ES-I3 (cell line): ENCODE measurements around the gene FRMD7.
"Not testable (repeated sequence)": the region's sequence is repeated elsewhere in the genome, so short reads cannot be mapped to it uniquely, and the experiment has no call there.

Experiments
- H3K36me3 ChIP-seq: 2 replicates; pipeline ENCODE4 v1.6.1; 2013; ENCODE audit warnings: mild to moderate bottlenecking, low read length, control low read depth, moderate library complexity; ENCODE audit not compliant: insufficient read depth
- H3K4me1 ChIP-seq: 2 replicates; pipeline ENCODE4 v1.6.1; 2013; ENCODE audit warnings: mild to moderate bottlenecking, control low read depth, low read length; ENCODE audit not compliant: insufficient read depth
- H3K9ac ChIP-seq: 2 replicates; pipeline ENCODE4 v1.6.1; 2013; ENCODE audit warnings: low read depth, mild to moderate bottlenecking, low read length, moderate library complexity
- H3K9me3 ChIP-seq: 2 replicates; pipeline ENCODE4 v1.6.1; 2013; ENCODE audit warnings: mild to moderate bottlenecking, low read length, moderate library complexity; ENCODE audit not compliant: control insufficient read depth, insufficient read depth

FRMD7 gene

GRCh38 chrX:132127743-132128142 lies at the start of gene FRMD7:
Gene FRMD7 (minus strand): TSS chrX:132128020. CDS start chrX:132127844, 176 bp downstream.
- Histone ChIP-seq H3K9ac (no peak within 1 kb of the TSS; the same call in 1 of the 2 replicates), H3K36me3 (no peaks in the 10 kb centered on the region), H3K9me3 (peaks cover 9% of the 10 kb centered on the region; the same call in 1 of the 2 replicates), H3K4me1 (peaks cover 11% of the 10 kb centered on the region; the same call in 1 of the 2 replicates)

- no peaks in the 10 kb centered on the region for H3K9me3 ChIP-seq
- H3K36me3 ChIP-seq: no peaks in the 10 kb centered on the region
- H3K9ac ChIP-seq: no peak overlapping the region
- H3K4me1 ChIP-seq: peaks cover 19% of the 10 kb centered on the region; the same call in 1 of the 2 replicates
These were observed 45.8 kb upstream of the FRMD7 start for GRCh38 chrX:132173647-132174046.

GRCh38 chrX:132171881-132172280 lies 44.1 kb upstream of the FRMD7 start:
- Histone ChIP-seq H3K36me3 (no peaks in the 10 kb centered on the region), H3K4me1 (peaks cover 19% of the 10 kb centered on the region; the same call in 1 of the 2 replicates), H3K9me3 (no peaks in the 10 kb centered on the region), H3K9ac (no peak overlapping the region)

- Histone ChIP-seq H3K9ac (no peak overlapping the region), H3K9me3 (no peaks in the 10 kb centered on the region), H3K4me1 (peaks cover 19% of the 10 kb centered on the region; the same call in 1 of the 2 replicates), H3K36me3 (no peaks in the 10 kb centered on the region)
These were observed 43.7 kb upstream of the FRMD7 start for GRCh38 chrX:132171478-132171877.

GRCh38 chrX:132169554-132169953 lies 41.7 kb upstream of the FRMD7 start:
- Histone ChIP-seq H3K9ac (no peak overlapping the region), H3K9me3 (no peaks in the 10 kb centered on the region), H3K36me3 (no peaks in the 10 kb centered on the region), H3K4me1 (peaks cover 15% of the 10 kb centered on the region; the same call in 1 of the 2 replicates)

- no peak overlapping the region for H3K9ac ChIP-seq
- H3K9me3 ChIP-seq: peaks cover 3% of the 10 kb centered on the region; the same call in 1 of the 2 replicates
- no peaks in the 10 kb centered on the region for H3K4me1 ChIP-seq
- H3K36me3 ChIP-seq: no peaks in the 10 kb centered on the region
These were observed 37.8 kb upstream of the FRMD7 start for GRCh38 chrX:132165651-132166050.

GRCh38 chrX:132165005-132165404 lies 37.2 kb upstream of the FRMD7 start:
- Histone ChIP-seq H3K9ac (no peak overlapping the region), H3K36me3 (no peaks in the 10 kb centered on the region), H3K9me3 (peaks cover 3% of the 10 kb centered on the region; the same call in 1 of the 2 replicates), H3K4me1 (no peaks in the 10 kb centered on the region)

GRCh38 chrX:132163094-132163493 lies 35.3 kb upstream of the FRMD7 start:
- H3K9ac ChIP-seq, H3K4me1 ChIP-seq, H3K9me3 ChIP-seq, H3K36me3 ChIP-seq: not testable (repeated sequence)

GRCh38 chrX:132153166-132153565 lies 25.3 kb upstream of the FRMD7 start:
- Histone ChIP-seq H3K9me3 (no peaks in the 10 kb centered on the region), H3K4me1 (no peaks in the 10 kb centered on the region), H3K9ac (no peak overlapping the region), H3K36me3 (no peaks in the 10 kb centered on the region)

- no peaks in the 10 kb centered on the region for H3K36me3 ChIP-seq
- no peak overlapping the region for H3K9ac ChIP-seq
These were observed 18.6 kb upstream of the FRMD7 start for GRCh38 chrX:132146456-132146855.

GRCh38 chrX:132144061-132144460 lies 16.2 kb upstream of the FRMD7 start:
- no peak overlapping the region for H3K9ac ChIP-seq
- no peaks in the 10 kb centered on the region; the same call in none of the 2 replicates for H3K4me1 ChIP-seq
- H3K9me3 ChIP-seq: no peaks in the 10 kb centered on the region
- no peaks in the 10 kb centered on the region for H3K36me3 ChIP-seq

More at GRCh38 chrX:132146456-132146855, 18.6 kb upstream of the FRMD7 start:
- H3K9me3 ChIP-seq: no peaks in the 10 kb centered on the region
- no peaks in the 10 kb centered on the region; the same call in none of the 2 replicates for H3K4me1 ChIP-seq

GRCh38 chrX:132125906-132126305 lies 1.9 kb downstream of the FRMD7 start:
- Histone ChIP-seq H3K9me3 (peaks cover 3% of the 10 kb centered on the region; the same call in 1 of the 2 replicates), H3K36me3 (no peaks in the 10 kb centered on the region), H3K4me1 (peaks cover 11% of the 10 kb centered on the region; the same call in 1 of the 2 replicates), H3K9ac (no peak overlapping the region)

- no peak overlapping the region for H3K9ac ChIP-seq
- peaks cover 23% of the 10 kb centered on the region; the same call in 1 of the 2 replicates for H3K4me1 ChIP-seq
- H3K9me3 ChIP-seq: peaks cover 3% of the 10 kb centered on the region; the same call in 1 of the 2 replicates
- H3K36me3 ChIP-seq: no peaks in the 10 kb centered on the region
These were observed 6.9 kb downstream of the FRMD7 start for GRCh38 chrX:132120913-132121312.

GRCh38 chrX:132119821-132120515 lies 7.9 kb downstream of the FRMD7 start:
- peaks cover 23% of the 10 kb centered on the region; the same call in 1 of the 2 replicates for H3K4me1 ChIP-seq
- peaks cover 3% of the 10 kb centered on the region; the same call in 1 of the 2 replicates for H3K9me3 ChIP-seq
- H3K36me3 ChIP-seq: no peaks in the 10 kb centered on the region
- no peak overlapping the region for H3K9ac ChIP-seq

GRCh38 chrX:132119283-132119682 lies 8.5 kb downstream of the FRMD7 start:
- H3K9me3 ChIP-seq: peaks cover 3% of the 10 kb centered on the region; the same call in 1 of the 2 replicates
- peaks cover 23% of the 10 kb centered on the region; the same call in 1 of the 2 replicates for H3K4me1 ChIP-seq
- H3K36me3 ChIP-seq: no peaks in the 10 kb centered on the region
- H3K9ac ChIP-seq: no peak overlapping the region
